ENCODE results near the gene EMX1.

Gene EMX1

GRCh38 chr2:72983500-72984161, 66.3 kb downstream of the EMX1 start:
- no peak for ATAC-seq (ENCODE audit: insufficient read depth, low read depth)
- no peaks in the 10 kb centered on the region for H3K4me1 ChIP-seq (ENCODE audit: insufficient read depth, low read length)

DNA sequence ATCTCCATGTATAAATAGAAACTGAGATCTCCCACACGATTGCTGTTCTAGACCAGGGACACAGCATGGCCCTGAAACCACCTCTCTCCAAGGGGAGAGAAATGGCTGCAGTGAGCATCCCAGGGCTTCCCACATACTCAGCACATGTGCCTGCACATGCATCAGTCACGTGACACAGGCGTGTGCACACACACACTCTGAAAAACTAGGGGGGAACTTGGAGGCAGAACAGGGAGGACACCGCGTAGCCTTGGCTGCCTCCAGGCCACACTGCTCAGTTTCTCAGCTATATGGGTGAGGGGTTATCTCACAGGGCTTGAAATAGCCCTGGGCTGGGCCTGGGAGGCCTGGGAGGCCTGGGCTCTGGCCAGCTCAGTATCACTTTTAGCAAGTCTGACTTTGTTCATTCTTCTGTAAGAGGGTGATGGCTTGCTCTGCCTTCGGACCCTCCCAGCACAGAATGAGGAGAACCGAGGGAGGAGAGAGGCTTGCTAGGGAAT, 66.9 kb downstream of the EMX1 start:
- H3K27me3 ChIP-seq (ENCODE audit: insufficient read depth, low read length, poor library complexity): no peaks in the 10 kb centered on the region
- no peaks in the 10 kb centered on the region for H3K36me3 ChIP-seq (ENCODE audit: insufficient read depth, low read length)
- no peaks in the 10 kb centered on the region for H3K79me2 ChIP-seq (ENCODE audit: insufficient read depth, low read length)
- DNase-seq: no peak
- no peak overlapping the region for H3K4me2 ChIP-seq (ENCODE audit: insufficient read depth, low read length)
- H4K20me1 ChIP-seq (ENCODE audit: insufficient read depth, low read length): no peaks in the 10 kb centered on the region
- no peak for ATAC-seq (ENCODE audit: insufficient read depth, low read depth)
- no peak overlapping the region for H3K9ac ChIP-seq (ENCODE audit: low read depth, low read length)
- TF ChIP-seq CTCF (IDR thresholded peaks at IDR 0.05; ENCODE audit: borderline replicate concordance, extremely low read depth, low read length, poor library complexity, severe bottlenecking): no peak
- TF ChIP-seq EZH2 (IDR thresholded peaks at IDR 0.05; ENCODE audit: borderline replicate concordance, low read depth, low read length, severe bottlenecking): no peak
- H3K27ac ChIP-seq (ENCODE audit: low read length): no peak overlapping the region
- no peak overlapping the region for H2AFZ ChIP-seq (ENCODE audit: low read depth, low read length)
- H3K9me3 ChIP-seq (ENCODE audit: insufficient read depth, low read length, severe bottlenecking): no peaks in the 10 kb centered on the region
- H3K4me3 ChIP-seq (ENCODE audit: low read depth in 1 of 2, low read length in 2 of 2): no peak overlapping the region
- H3K4me1 ChIP-seq (ENCODE audit: insufficient read depth, low read length): no peaks in the 10 kb centered on the region

More at GRCh38 chr2:72983500-72984161, 66.3 kb downstream of the EMX1 start:
- H3K9ac ChIP-seq (ENCODE audit: low read depth, low read length): no peak overlapping the region
- H4K20me1 ChIP-seq (ENCODE audit: insufficient read depth, low read length): no peaks in the 10 kb centered on the region
- H3K36me3 ChIP-seq (ENCODE audit: insufficient read depth, low read length): no peaks in the 10 kb centered on the region
- no peaks in the 10 kb centered on the region for H3K9me3 ChIP-seq (ENCODE audit: insufficient read depth, low read length, severe bottlenecking)
- H3K4me2 ChIP-seq (ENCODE audit: insufficient read depth, low read length): no peak overlapping the region
- H3K27ac ChIP-seq (ENCODE audit: low read length): no peak overlapping the region
- H2AFZ ChIP-seq (ENCODE audit: low read depth, low read length): no peak overlapping the region
- H3K79me2 ChIP-seq (ENCODE audit: insufficient read depth, low read length): no peaks in the 10 kb centered on the region
- no peak for TF ChIP-seq EZH2 (IDR thresholded peaks at IDR 0.05; ENCODE audit: borderline replicate concordance, low read depth, low read length, severe bottlenecking)
- no peak for TF ChIP-seq CTCF (IDR thresholded peaks at IDR 0.05; ENCODE audit: borderline replicate concordance, extremely low read depth, low read length, poor library complexity, severe bottlenecking)
- no peak overlapping the region for H3K4me3 ChIP-seq (ENCODE audit: low read depth in 1 of 2, low read length in 2 of 2)
- DNase-seq: no peak
- H3K27me3 ChIP-seq (ENCODE audit: insufficient read depth, low read length, poor library complexity): no peaks in the 10 kb centered on the region
